ENCODE data around the gene SV2B. TPM values are rescaled to one million over a fixed set of nuclear protein-coding genes. Genes with fewer than 3 reads are reported as not detected.
A peak's percentile ranks its signal among the peaks of the same experiment; 100 is the strongest.

Gene SV2B
- total RNA-seq, 4 donors from 2014 or later: 0.23 to 2.2 (median 0.62) TPM

- no peak for DNase-seq (ENCODE audit: low spot score in 2 of 2)
- 80% methylated on average over 6 of the region's 6 CpGs for WGBS
- no peak for TF ChIP-seq POLR2AphosphoS5 (IDR thresholded peaks at IDR 0.05)
- peak in 1 of 2 donors; percentile 9 for TF ChIP-seq CTCF (IDR thresholded peaks at IDR 0.05)
These were observed 158.3 kb downstream of the SV2B start for GRCh38 chr15:91258415-91258759.

GRCh38 chr15:91259077-91259476 is 159.0 kb downstream of the SV2B start:
- H3K27ac ChIP-seq: no peak overlapping the region

More at GRCh38 chr15:91258415-91258759, 158.3 kb downstream of the SV2B start:
- no peaks in the 10 kb centered on the region for H3K36me3 ChIP-seq
- no peaks in the 10 kb centered on the region for H3K9me3 ChIP-seq
- peaks cover 10% of the 10 kb centered on the region for H3K4me1 ChIP-seq
- H3K27ac ChIP-seq: no peak overlapping the region
- no peaks in the 10 kb centered on the region for H3K27me3 ChIP-seq
- H3K4me3 ChIP-seq: no peak overlapping the region

DNA sequence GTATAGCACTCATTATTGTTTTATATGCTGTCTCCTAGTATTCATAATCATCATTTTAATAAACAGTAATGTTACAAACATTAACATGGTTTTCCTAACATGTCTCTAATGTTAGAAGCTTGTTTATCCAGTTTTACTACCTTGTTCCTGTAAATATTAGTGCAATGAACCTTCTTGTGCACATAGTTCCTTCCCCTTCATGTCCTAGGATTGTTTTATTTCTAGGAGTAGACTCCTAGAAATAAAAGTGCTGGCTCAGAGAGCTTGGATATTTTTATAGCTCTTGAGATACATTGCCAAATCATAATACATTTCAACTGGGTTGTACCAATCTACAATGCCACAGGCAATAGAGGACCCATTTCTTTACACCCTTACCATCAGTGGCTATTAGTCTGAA is 161.3 kb downstream of the SV2B start:
- Histone ChIP-seq H3K36me3 (no peaks in the 10 kb centered on the region), H3K9me3 (no peaks in the 10 kb centered on the region), H3K27me3 (no peaks in the 10 kb centered on the region), H3K27ac (no peak overlapping the region), H3K4me1 (peaks cover 35% of the 10 kb centered on the region), H3K4me3 (no peak overlapping the region)
- no peak for TF ChIP-seq CTCF (IDR thresholded peaks at IDR 0.05)
- TF ChIP-seq EP300 (IDR thresholded peaks at IDR 0.05): no peak
- TF ChIP-seq POLR2A (IDR thresholded peaks at IDR 0.05): no peak
- TF ChIP-seq POLR2AphosphoS5 (IDR thresholded peaks at IDR 0.05): no peak
- no peak for DNase-seq (ENCODE audit: low spot score in 2 of 2)

More at GRCh38 chr15:91259077-91259476, 159.0 kb downstream of the SV2B start:
- 74% methylated on average over 3 of the region's 3 CpGs for WGBS
- H3K27me3 ChIP-seq: no peaks in the 10 kb centered on the region
- no peak for DNase-seq (ENCODE audit: low spot score in 2 of 2)
- H3K4me1 ChIP-seq: peaks cover 16% of the 10 kb centered on the region
- H3K4me3 ChIP-seq: no peak overlapping the region
- TF ChIP-seq POLR2A (IDR thresholded peaks at IDR 0.05): no peak
- no peak for TF ChIP-seq CTCF (IDR thresholded peaks at IDR 0.05)
- TF ChIP-seq POLR2AphosphoS5 (IDR thresholded peaks at IDR 0.05): no peak
- no peaks in the 10 kb centered on the region for H3K9me3 ChIP-seq
- H3K36me3 ChIP-seq: no peaks in the 10 kb centered on the region

GRCh38 chr15:91263632-91264531 is 163.8 kb downstream of the SV2B start:
- Histone ChIP-seq H3K36me3 (no peaks in the 10 kb centered on the region), H3K9me3 (no peaks in the 10 kb centered on the region), H3K27me3 (no peaks in the 10 kb centered on the region), H3K4me1 (peaks cover 35% of the 10 kb centered on the region), H3K27ac (peak overlapping the region; percentile 75), H3K4me3 (peak overlapping the region; percentile 28)
- TF ChIP-seq CTCF (IDR thresholded peaks at IDR 0.05) (no peak), EP300 (IDR thresholded peaks at IDR 0.05) (no peak), POLR2AphosphoS5 (IDR thresholded peaks at IDR 0.05) (peak in 2 of 3 donors; percentile 19 to 57), POLR2A (IDR thresholded peaks at IDR 0.05) (no peak)
- peak; percentile 76 to 90 for DNase-seq (ENCODE audit: low spot score in 2 of 2)
- 16% methylated on average over 15 of the region's 15 CpGs for WGBS

- Histone ChIP-seq H3K27ac (peak overlapping the region; percentile 75), H3K4me3 (no peak overlapping the region)
These were observed 164.7 kb downstream of the SV2B start for GRCh38 chr15:91264651-91265351.

More at GRCh38 chr15:91264651-91265351, 164.7 kb downstream of the SV2B start:
- no peaks in the 10 kb centered on the region for H3K9me3 ChIP-seq
- H3K27me3 ChIP-seq: no peaks in the 10 kb centered on the region
- TF ChIP-seq EP300 (IDR thresholded peaks at IDR 0.05): no peak
- no peak for TF ChIP-seq CTCF (IDR thresholded peaks at IDR 0.05)
- no peak for TF ChIP-seq POLR2A (IDR thresholded peaks at IDR 0.05)
- no peak for TF ChIP-seq POLR2AphosphoS5 (IDR thresholded peaks at IDR 0.05)
- no peak for DNase-seq (ENCODE audit: low spot score in 2 of 2)
- no peaks in the 10 kb centered on the region for H3K36me3 ChIP-seq
- 71% methylated on average over 11 of the region's 11 CpGs for WGBS
- peaks cover 35% of the 10 kb centered on the region for H3K4me1 ChIP-seq
